Measurements from ENCODE around the gene MT4.
A peak's percentile ranks its signal among the peaks of the same experiment; 100 is the strongest.

MT4 gene

DNA sequence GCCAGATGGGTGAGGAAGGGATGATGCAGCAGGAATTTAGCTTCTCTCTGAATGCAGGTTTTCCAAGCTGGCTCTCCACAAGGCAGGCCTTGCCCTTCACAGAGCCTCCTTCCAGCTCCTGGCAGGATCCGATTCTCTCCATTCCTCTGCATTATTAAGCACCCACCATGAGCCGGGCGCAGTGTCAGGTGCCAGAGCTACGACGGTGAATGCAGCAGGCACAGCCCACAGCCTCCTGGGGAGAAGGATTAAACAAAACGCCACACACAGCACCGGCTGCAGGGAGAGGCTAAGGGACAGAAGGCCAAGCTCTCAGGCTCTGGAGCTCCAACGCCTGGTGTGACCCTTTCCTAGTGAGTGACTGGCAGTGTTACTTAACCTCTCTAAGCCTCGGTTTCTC is 36.5 kb downstream of the MT4 start:
- Histone ChIP-seq H3K79me2 (ENCODE audit: low read length) (no peaks in the 10 kb centered on the region), H3K9ac (ENCODE audit: low read length) (no peak overlapping the region), H4K20me1 (ENCODE audit: insufficient read depth, low read length) (no peaks in the 10 kb centered on the region), H3K36me3 (replicated peaks; ENCODE audit: insufficient read depth, low read length) (no peaks in the 10 kb centered on the region), H2AFZ (ENCODE audit: low read length) (no peak overlapping the region), H3K9me3 (replicated peaks; ENCODE audit: insufficient read depth, low read length) (no peaks in the 10 kb centered on the region), H3F3A (ENCODE audit: insufficient read depth, low read length) (no peaks in the 10 kb centered on the region), H3K27me3 (replicated peaks; ENCODE audit: insufficient read depth, low read length) (peaks cover 22% of the 10 kb centered on the region; the same call in 1 of the 2 replicates), H3K4me3 (ENCODE audit: low read length) (no peak overlapping the region), H3K4me1 (ENCODE audit: low read length) (no peaks in the 10 kb centered on the region), H3K27ac (ENCODE audit: low read length) (no peak overlapping the region), H3K4me2 (ENCODE audit: low read depth, low read length) (no peak overlapping the region), H3K9me2 (replicated peaks; ENCODE audit: insufficient read depth, low read length) (no peaks in the 10 kb centered on the region)
- DNase-seq: no peak
- no peak for TF ChIP-seq EZH2phosphoT487 (IDR thresholded peaks at IDR 0.05; ENCODE audit: low read length)
- no peak for TF ChIP-seq EZH2 (optimal IDR thresholded peaks at IDR 0.05; ENCODE audit: low read depth, low read length)
- TF ChIP-seq, protein P1, sequence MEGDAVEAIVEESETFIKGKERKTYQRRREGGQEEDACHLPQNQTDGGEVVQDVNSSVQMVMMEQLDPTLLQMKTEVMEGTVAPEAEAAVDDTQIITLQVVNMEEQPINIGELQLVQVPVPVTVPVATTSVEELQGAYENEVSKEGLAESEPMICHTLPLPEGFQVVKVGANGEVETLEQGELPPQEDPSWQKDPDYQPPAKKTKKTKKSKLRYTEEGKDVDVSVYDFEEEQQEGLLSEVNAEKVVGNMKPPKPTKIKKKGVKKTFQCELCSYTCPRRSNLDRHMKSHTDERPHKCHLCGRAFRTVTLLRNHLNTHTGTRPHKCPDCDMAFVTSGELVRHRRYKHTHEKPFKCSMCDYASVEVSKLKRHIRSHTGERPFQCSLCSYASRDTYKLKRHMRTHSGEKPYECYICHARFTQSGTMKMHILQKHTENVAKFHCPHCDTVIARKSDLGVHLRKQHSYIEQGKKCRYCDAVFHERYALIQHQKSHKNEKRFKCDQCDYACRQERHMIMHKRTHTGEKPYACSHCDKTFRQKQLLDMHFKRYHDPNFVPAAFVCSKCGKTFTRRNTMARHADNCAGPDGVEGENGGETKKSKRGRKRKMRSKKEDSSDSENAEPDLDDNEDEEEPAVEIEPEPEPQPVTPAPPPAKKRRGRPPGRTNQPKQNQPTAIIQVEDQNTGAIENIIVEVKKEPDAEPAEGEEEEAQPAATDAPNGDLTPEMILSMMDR (IDR thresholded peaks at IDR 0.05; ENCODE audit: low read length): no peak

DNA sequence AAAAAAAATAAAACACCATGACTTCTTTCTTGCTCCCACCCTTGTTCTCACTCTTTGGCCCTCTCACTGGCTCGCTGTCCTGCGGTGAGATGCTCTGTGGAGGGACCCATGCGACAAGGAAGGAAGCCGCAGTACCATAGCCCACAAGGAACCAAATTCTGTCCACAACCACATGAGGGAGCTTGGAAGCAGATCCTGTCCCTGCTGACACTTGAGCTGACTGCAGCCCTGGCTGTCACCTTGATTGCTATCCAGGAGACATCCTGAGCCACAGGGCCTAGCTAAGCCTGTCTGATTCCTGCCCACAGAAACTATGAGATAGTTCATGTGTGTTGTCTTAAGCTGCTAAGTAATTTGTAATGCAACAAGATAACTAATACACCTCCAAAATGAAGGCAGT is 38.7 kb downstream of the MT4 start:
- H2AFZ ChIP-seq (ENCODE audit: low read length): no peak overlapping the region
- no peaks in the 10 kb centered on the region for H3K79me2 ChIP-seq (ENCODE audit: low read length)
- no peak overlapping the region for H3K9ac ChIP-seq (ENCODE audit: low read length)
- H3K36me3 ChIP-seq (replicated peaks; ENCODE audit: insufficient read depth, low read length): no peaks in the 10 kb centered on the region
- H3K4me1 ChIP-seq (ENCODE audit: low read length): no peaks in the 10 kb centered on the region
- H3F3A ChIP-seq (ENCODE audit: insufficient read depth, low read length): 0 out of 2 replicates have a peak, but pooled peaks cover 2% of the 10 kb centered on the region
- no peak overlapping the region for H3K27ac ChIP-seq (ENCODE audit: low read length)
- TF ChIP-seq, protein P1 (IDR thresholded peaks at IDR 0.05; ENCODE audit: low read length): no peak
- TF ChIP-seq EZH2 (optimal IDR thresholded peaks at IDR 0.05; ENCODE audit: low read depth, low read length) (no peak), EZH2phosphoT487 (IDR thresholded peaks at IDR 0.05; ENCODE audit: low read length) (no peak)
- peaks cover 22% of the 10 kb centered on the region; the same call in 1 of the 2 replicates for H3K27me3 ChIP-seq (replicated peaks; ENCODE audit: insufficient read depth, low read length)
- H3K9me3 ChIP-seq (replicated peaks; ENCODE audit: insufficient read depth, low read length): no peaks in the 10 kb centered on the region
- H4K20me1 ChIP-seq (ENCODE audit: insufficient read depth, low read length): no peaks in the 10 kb centered on the region
- no peak overlapping the region for H3K4me3 ChIP-seq (ENCODE audit: low read length)
- no peak overlapping the region for H3K4me2 ChIP-seq (ENCODE audit: low read depth, low read length)
- no peaks in the 10 kb centered on the region for H3K9me2 ChIP-seq (replicated peaks; ENCODE audit: insufficient read depth, low read length)
- DNase-seq: peak; percentile 13

DNA sequence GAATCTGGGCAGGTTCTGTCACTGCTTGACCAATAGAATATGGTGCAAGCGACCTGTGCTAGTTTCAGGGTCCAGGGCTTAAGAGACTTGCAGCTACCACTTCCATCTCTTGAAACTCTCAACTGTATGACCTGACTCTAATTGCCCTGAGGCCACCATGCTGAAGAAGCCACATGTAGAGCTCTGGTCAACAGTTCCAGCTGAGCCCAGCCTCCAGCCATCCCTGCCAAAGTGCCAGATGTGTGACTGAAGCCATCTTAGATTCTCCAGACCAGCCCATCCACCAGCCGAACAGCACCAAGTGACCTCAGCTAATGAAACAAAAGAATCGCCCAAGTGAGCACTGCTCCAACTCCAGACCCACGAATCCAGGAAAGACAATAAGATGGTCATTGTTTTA is 40.1 kb downstream of the MT4 start:
- Histone ChIP-seq H3F3A (ENCODE audit: insufficient read depth, low read length) (peaks cover 14% of the 10 kb centered on the region), H3K4me1 (ENCODE audit: low read length) (peaks cover 11% of the 10 kb centered on the region), H3K27ac (ENCODE audit: low read length) (no peak overlapping the region), H3K9me2 (replicated peaks; ENCODE audit: insufficient read depth, low read length) (no peaks in the 10 kb centered on the region), H3K4me2 (ENCODE audit: low read depth, low read length) (no peak overlapping the region), H3K9ac (ENCODE audit: low read length) (no peak overlapping the region), H3K79me2 (ENCODE audit: low read length) (no peaks in the 10 kb centered on the region), H4K20me1 (ENCODE audit: insufficient read depth, low read length) (no peaks in the 10 kb centered on the region), H2AFZ (ENCODE audit: low read length) (no peak overlapping the region), H3K4me3 (ENCODE audit: low read length) (no peak overlapping the region), H3K9me3 (replicated peaks; ENCODE audit: insufficient read depth, low read length) (no peaks in the 10 kb centered on the region), H3K36me3 (replicated peaks; ENCODE audit: insufficient read depth, low read length) (no peaks in the 10 kb centered on the region), H3K27me3 (replicated peaks; ENCODE audit: insufficient read depth, low read length) (peaks cover 22% of the 10 kb centered on the region; the same call in 1 of the 2 replicates)
- TF ChIP-seq, protein P1 (IDR thresholded peaks at IDR 0.05; ENCODE audit: low read length): no peak
- TF ChIP-seq EZH2phosphoT487 (IDR thresholded peaks at IDR 0.05; ENCODE audit: low read length) (no peak), EZH2 (optimal IDR thresholded peaks at IDR 0.05; ENCODE audit: low read depth, low read length) (no peak)
- no peak for DNase-seq

Data from MM.1S (cell line).